GM12874 (cell line): ENCODE measurements around the gene ZNF609.

Experiments
- CTCF ChIP-seq: IDR thresholded peaks from 2 replicates; pipeline ENCODE4 v1.5.1; 2011; ENCODE audit warnings: low read depth, mild to moderate bottlenecking, control low read depth, low read length, moderate library complexity; ENCODE audit not compliant: insufficient read depth

ZNF609 gene

DNA sequence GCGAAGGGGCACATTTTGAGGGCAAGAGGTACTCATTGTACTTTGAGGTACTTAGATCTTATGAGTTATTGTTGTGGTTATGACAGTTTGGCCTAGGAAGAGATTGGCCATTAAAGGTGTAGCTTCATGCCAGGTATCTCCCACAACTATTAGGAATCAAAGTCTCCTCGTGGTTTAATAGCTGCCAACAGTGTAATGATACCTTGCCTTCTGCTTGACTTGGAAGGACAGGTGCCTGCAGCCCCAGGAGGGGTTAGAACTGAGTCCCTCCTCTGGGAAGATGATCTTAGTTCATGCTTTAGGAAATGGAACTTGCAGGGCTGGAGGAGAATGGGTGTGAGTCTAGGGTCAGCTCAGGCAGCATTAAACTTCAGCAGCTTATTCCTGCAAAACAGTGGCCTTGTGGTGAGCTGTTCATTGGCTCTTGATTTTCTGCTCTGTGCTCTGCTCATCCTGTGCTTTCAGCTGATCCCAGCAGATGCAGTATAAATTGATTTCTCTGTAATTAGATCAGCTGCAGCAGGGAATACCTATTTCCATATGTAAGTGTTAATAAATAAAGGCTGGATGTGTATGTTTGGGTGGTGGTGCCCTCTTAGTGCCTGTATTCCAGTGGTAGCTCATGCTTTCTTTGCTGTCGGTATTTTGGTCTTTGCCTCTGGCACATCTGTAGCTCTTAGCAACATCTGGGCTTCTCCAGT lies 40.5 kb downstream of the ZNF609 start:
- TF ChIP-seq CTCF = no peak

DNA sequence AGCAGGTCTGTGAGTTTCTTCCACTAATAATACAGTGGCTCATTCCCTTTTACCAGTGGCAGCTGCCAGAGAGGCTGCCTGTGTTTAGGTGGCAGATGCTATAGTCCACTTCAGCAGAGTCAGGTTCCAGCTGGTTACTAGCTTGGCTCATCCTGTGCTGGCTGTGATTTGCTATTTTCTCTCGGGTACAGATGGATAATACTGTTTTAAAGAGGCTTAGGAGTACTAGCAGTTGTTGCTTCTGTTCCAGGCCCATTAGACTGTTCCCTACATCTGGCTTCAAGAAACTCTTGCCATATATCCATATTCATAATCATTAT lies 41.0 kb downstream of the ZNF609 start:
- no peak for TF ChIP-seq CTCF

DNA sequence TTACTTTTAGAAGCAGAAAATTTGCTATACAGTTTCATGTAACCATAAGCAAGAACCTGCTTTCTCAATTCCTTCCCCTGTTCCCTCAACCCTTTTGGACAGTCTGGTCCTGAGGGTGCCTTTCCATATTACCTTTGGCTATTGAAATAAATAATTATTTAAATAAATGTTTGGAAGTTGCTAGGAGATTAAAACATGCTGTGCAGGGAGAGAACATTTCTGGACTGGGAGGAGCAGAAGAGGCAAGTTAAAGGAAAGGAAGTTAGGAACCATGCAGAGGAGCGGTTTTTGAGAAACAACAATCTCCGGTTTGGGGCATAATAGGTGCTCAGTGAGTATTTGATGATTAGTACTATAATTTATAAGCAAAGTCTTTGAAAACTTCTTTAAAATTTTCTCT lies 41.8 kb downstream of the ZNF609 start:
- no peak for TF ChIP-seq CTCF

GRCh38 chr15:64502551-64502950 lies 42.2 kb downstream of the ZNF609 start:
- no peak for TF ChIP-seq CTCF

- no peak for TF ChIP-seq CTCF
Measured at GRCh38 chr15:64503197-64503596, 42.8 kb downstream of the ZNF609 start.

DNA sequence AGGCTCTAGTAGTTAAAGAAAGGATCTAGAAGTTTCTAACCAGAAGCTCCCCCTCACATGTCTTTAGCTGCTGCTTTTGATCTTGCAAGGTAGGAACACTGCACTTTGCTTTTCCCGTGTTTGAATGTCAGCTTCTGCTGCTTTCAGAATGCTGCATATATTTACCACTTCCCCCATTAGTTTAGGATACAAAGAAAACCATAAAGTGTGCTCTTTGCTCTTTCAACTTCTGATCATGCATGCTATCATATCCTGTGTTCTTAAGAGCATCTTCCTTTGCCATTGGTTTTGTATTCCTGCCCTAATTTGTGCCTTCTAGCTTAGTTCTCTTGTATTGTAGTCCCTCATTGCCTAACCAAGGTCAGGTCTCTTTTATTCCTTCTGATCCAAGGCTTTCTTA lies 43.3 kb downstream of the ZNF609 start:
- TF ChIP-seq CTCF = no peak

- no peak for TF ChIP-seq CTCF
Measured at GRCh38 chr15:64507293-64507802, 47.0 kb downstream of the ZNF609 start.
